ENCODE measurements around the gene RPS6KA5.
"Not testable (repeated sequence)": the region's sequence is repeated elsewhere in the genome, so short reads cannot be mapped to it uniquely, and the experiment has no call there.

RPS6KA5 gene

DNA sequence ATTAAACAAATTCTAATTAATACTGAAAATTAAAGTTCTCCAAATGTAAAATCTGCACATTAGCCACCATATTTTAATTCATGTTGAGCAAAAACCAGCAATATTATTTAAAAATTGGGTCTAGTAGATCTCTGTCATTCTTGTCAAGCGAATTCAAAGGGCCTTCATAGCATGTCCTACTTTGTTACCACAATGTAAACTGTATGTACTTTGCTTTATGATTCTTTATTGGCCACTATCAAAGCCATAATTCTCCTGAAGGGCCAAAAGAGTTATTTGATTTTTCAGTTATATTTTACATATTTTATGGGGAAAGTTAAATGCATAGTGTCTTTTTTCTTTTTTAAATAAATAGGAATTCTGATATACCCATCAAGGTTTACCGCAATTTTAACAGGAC lies 117.9 kb downstream of the RPS6KA5 start:
- DNase-seq (ENCODE audit: extremely low read depth in 1 of 2, low read depth in 1 of 2) = no peak

DNA sequence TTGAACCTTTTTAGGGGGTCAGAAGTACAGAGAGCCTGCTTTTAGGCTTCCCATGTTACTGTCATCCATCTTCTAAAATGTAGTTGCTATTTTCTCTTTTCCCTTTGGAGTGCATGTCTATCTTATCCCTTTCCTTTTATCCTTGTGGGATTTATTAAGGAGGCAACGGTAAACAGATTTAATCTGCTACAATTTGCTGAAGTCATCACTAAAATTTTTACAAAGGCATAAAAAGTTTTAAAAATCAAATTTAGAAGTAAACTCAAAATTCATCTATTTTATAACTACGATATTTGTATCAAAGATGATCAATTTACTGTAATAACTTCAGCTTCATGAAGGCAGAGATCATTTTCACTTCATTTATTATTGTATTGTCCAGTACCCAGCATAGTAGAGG lies 118.7 kb downstream of the RPS6KA5 start:
- DNase-seq (ENCODE audit: extremely low read depth in 1 of 2, low read depth in 1 of 2) = no peak

- no peak for DNase-seq (ENCODE audit: extremely low read depth in 1 of 2, low read depth in 1 of 2)
Measured at GRCh38 chr14:90940318-90940962, 120.0 kb downstream of the RPS6KA5 start.

GRCh38 chr14:90939252-90939795 lies 121.1 kb downstream of the RPS6KA5 start:
- DNase-seq (ENCODE audit: extremely low read depth in 1 of 2, low read depth in 1 of 2) = not testable (repeated sequence)

GRCh38 chr14:90938615-90939014 lies 121.8 kb downstream of the RPS6KA5 start:
- DNase-seq (ENCODE audit: extremely low read depth in 1 of 2, low read depth in 1 of 2) = no peak

- no peak for DNase-seq (ENCODE audit: extremely low read depth in 1 of 2, low read depth in 1 of 2)
Measured at GRCh38 chr14:90936757-90937440, 123.5 kb downstream of the RPS6KA5 start.

DNA sequence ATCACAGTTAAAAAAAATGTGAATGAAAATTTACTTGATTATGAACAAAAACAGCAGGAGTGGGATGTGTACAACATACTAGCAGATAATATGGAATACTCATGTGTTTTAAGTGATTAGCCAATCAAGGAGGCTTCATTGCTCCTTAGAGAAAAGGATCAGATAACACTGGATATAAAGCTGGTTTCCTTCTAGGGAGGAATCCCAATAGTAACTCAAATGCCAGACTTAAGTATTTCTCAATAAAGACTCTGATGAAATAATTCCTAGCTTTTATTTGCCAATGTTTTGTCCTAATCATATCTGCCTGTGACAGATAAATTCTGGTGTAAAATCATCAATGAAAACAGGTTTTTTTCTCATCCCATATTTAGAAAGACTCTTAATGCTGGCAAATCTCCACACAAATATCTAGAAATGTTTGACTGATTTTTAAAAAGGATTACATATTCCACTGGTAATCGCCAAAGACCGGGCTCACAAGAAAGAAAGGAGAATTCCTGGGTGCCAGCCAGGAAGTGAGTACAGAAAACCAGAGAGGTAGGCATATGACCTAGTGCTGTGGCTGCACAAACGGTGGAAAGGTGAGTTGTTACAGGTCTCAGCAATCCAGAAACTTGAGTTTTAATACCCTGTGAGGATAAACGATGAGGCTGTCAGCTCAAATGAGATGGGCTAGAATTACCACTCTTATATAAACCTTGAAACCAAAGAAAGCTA lies 135.7 kb downstream of the RPS6KA5 start:
- DNase-seq (ENCODE audit: extremely low read depth in 1 of 2, low read depth in 1 of 2) = no peak

DNA sequence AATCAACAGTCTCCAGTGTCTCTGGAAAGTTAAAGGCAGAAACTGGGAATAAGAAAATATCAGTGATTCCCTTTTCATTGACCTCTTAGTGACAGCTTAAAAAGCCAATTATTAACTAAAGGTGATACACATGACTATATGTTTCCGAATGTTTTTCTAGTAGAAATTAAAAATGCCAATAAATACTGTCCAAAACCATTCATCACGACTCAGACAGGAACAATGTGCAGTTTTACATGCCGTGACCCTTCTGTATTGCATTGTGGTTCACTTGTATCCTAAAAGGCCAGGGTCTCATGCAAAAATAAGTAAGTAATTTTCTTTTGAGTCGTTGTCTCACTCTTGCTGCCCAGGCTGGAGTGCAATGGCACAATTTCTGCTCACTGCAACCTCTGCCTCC lies 138.3 kb downstream of the RPS6KA5 start:
- DNase-seq (ENCODE audit: extremely low read depth in 1 of 2, low read depth in 1 of 2) = no peak

DNA sequence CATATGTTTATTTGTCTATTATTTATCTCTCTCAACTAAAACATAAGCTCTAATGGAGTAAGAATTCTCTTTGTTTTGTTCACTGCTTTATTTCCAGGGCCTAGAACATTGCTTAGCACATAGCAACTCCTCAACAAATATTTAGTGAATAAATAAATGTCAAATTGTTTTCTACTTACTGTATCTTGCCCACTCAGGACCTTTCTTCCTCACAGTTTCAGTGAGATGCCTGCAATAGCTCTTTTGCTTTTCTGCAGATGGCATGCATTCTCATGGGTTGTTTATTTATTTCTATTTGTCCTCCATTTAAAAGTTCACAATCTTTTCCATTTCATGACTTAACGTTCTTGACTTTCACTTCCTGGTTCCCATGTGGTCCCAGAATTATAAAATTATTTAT lies 149.3 kb downstream of the RPS6KA5 start:
- no peak for DNase-seq (ENCODE audit: extremely low read depth in 1 of 2, low read depth in 1 of 2)

- DNase-seq (ENCODE audit: extremely low read depth in 1 of 2, low read depth in 1 of 2) = no peak
Measured at GRCh38 chr14:90907178-90907577, 153.3 kb downstream of the RPS6KA5 start.

DNA sequence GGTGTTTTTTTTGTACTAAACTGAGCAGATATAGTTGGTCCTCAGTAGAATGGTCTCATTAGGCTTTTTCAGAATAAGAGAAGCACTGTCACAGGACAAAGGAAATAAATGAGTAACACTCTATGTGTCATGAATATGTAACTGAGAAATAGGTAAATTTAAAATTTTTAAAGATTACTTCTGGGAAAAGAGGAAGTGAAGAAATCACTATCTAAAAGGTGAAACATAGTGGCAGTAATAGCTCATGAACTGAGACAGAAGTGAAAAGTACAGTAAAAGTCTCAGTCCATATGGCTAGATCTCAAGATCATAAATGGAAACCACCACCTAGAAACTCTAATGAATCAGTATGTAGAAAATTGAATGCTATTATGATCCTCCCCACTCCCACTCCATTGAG lies 154.9 kb downstream of the RPS6KA5 start:
- DNase-seq (ENCODE audit: extremely low read depth in 1 of 2, low read depth in 1 of 2) = no peak

DNA sequence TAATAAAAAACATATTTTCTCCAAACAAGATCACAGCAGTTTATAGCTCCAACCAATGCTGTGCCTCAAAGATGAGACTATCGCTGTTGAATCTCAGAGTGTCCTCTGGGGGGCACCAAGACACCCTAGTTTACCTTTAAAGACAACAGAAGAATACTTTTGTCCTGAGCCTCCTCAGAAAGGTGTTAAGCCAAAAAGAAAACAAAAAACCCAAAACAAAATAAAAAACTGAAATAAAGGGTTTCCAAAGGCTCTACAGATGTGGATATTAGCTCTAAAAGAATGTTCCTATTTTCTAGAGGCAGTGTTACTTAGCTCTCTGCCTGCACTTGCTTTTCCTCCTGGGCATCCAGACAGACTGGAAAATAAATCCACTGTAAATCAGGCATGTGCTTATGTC lies 157.3 kb downstream of the RPS6KA5 start:
- DNase-seq (ENCODE audit: extremely low read depth in 1 of 2, low read depth in 1 of 2) = peak; percentile 7 to 22

DNA sequence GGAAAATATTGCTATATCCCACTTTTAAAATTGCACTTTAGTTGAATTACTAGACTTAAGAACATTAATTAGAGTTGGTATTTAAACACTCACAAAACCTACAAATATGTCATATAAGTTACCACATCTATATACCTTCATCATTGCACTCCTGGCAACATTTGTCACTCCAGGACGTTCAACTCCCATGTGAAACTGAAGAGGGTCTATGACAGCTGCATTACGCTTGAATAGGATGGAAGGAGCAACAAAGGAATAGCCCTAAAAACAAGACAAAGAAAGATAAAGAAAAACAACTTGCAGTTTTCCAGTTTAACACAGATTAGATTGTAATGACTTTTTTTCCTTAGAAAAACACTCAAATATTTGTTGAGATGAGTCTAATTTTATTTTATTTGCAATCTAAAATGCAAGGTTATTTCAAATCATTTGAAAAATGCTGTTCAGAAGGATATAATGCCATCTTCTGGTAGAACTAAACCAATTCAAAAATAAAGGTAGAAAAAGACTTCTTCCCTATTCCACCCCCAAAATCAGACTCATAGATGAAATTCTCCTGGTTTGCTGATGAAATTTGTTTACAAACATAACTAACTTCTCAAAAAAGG lies 159.9 kb downstream of the RPS6KA5 start:
- no peak for DNase-seq (ENCODE audit: extremely low read depth in 1 of 2, low read depth in 1 of 2)

DNA sequence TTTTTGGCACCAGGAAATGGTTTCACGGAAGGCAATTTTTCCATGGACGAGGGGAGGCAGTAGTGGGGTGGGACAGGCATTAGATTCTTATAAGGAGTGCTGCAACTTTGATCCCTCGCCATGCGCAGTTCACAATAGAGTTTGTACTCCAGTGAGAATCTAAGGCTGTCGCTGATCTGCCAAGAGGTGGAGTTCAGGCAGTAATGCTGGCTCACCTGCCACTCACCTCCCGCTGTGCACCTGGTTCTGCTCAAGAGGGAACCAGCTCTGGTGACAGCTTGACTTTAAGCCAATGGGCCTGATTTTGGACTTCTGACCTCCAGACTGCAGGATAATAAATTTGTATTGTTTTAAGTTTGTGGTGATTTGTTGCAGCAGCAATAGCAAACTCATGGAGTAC lies 163.4 kb downstream of the RPS6KA5 start:
- no peak for DNase-seq (ENCODE audit: extremely low read depth in 1 of 2, low read depth in 1 of 2)

- DNase-seq (ENCODE audit: extremely low read depth in 1 of 2, low read depth in 1 of 2) = no peak
Measured at GRCh38 chr14:90894241-90894640, 166.2 kb downstream of the RPS6KA5 start.

- DNase-seq (ENCODE audit: extremely low read depth in 1 of 2, low read depth in 1 of 2) = no peak
Measured at GRCh38 chr14:90893510-90893909, 166.9 kb downstream of the RPS6KA5 start.

- DNase-seq (ENCODE audit: extremely low read depth in 1 of 2, low read depth in 1 of 2) = no peak
Measured at GRCh38 chr14:90892970-90893369, 167.5 kb downstream of the RPS6KA5 start.

DNA sequence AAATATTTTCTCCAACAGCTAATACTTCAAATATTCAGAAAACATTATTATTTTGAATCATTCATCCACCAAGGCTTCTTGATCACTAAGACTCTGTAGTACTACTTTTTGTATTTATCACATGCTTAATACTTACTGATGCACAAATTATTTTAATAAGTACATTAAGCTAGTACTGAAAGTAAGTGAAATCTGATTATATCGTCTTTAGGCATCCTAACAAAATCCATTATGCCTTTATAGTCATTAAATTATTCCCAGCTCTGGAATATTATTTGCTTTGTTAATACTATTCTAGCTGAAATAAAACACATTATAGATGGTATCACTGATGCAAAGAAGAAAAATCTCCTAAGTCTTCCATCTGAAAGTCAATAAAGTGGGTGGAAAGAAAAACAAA lies 169.1 kb downstream of the RPS6KA5 start:
- DNase-seq (ENCODE audit: extremely low read depth in 1 of 2, low read depth in 1 of 2) = no peak

GRCh38 chr14:90890322-90891020 lies 170.0 kb downstream of the RPS6KA5 start:
- no peak for DNase-seq (ENCODE audit: extremely low read depth in 1 of 2, low read depth in 1 of 2)

DNA sequence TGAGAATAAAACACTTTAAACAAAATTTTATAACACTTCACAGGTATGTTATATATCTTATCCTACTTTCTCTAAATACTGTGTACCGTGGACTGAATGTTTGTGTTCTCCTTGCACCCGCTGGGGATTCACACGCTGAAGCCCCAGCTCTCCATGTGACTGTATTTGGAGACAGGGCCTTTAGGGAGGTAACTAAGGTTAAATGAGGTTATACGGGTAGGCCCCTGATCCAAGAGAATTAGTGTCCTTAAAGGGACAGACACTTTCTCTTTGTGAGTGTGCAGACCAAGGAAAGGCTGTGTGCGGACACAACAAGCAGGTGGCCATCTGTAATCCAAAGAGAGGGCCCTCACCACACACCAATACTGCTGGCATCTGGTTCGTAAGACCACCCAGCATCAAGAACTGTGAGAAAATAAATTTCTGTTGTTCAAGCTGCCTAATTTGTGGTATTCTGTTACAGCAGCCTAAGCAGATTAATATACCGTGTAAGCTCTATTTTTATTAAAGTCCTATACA lies 174.1 kb downstream of the RPS6KA5 start:
- no peak for DNase-seq (ENCODE audit: extremely low read depth in 1 of 2, low read depth in 1 of 2)

GRCh38 chr14:90883782-90884181 lies 176.7 kb downstream of the RPS6KA5 start:
- no peak for DNase-seq (ENCODE audit: extremely low read depth in 1 of 2, low read depth in 1 of 2)
